ENCODE measurements around the gene KCNE4.

KCNE4 gene

GRCh38 chr2:223051693-223052289, at the start of gene KCNE4:
Gene KCNE4, plus strand, starts transcription at chr2:223052190. Its CDS starts 641 bp downstream, at chr2:223052831.
- no peak for FAIRE-seq

- FAIRE-seq, result no peak
Measured at GRCh38 chr2:223003191-223003590, 48.8 kb upstream of the KCNE4 start.

- FAIRE-seq, result no peak
Measured at GRCh38 chr2:223005496-223005895, 46.5 kb upstream of the KCNE4 start.

- no peak for FAIRE-seq
Measured at GRCh38 chr2:223007531-223007930, 44.5 kb upstream of the KCNE4 start.

GRCh38 chr2:223008162-223008561, 43.8 kb upstream of the KCNE4 start:
- no peak for FAIRE-seq

GRCh38 chr2:223008956-223009355, 43.0 kb upstream of the KCNE4 start:
- no peak for FAIRE-seq

GRCh38 chr2:223010641-223011040, 41.3 kb upstream of the KCNE4 start:
- no peak for FAIRE-seq

GRCh38 chr2:223012291-223012690, 39.7 kb upstream of the KCNE4 start:
- no peak for FAIRE-seq

GRCh38 chr2:223019390-223019930, 32.5 kb upstream of the KCNE4 start:
- no peak for FAIRE-seq

GRCh38 chr2:223019987-223020717, 31.8 kb upstream of the KCNE4 start:
- FAIRE-seq, result no peak

GRCh38 chr2:223020971-223021675, 30.9 kb upstream of the KCNE4 start:
- FAIRE-seq, result no peak

- no peak for FAIRE-seq
Measured at GRCh38 chr2:223026357-223027110, 25.5 kb upstream of the KCNE4 start.

- FAIRE-seq, result no peak
Measured at GRCh38 chr2:223027442-223027841, 24.5 kb upstream of the KCNE4 start.

GRCh38 chr2:223029287-223029686, 22.7 kb upstream of the KCNE4 start:
- FAIRE-seq, result no peak

- no peak for FAIRE-seq
Measured at GRCh38 chr2:223032187-223033142, 19.5 kb upstream of the KCNE4 start.

GRCh38 chr2:223034221-223034975, 17.6 kb upstream of the KCNE4 start:
- FAIRE-seq, result no peak

- FAIRE-seq, result no peak
Measured at GRCh38 chr2:223036790-223037444, 15.1 kb upstream of the KCNE4 start.

GRCh38 chr2:223037445-223037800, 14.6 kb upstream of the KCNE4 start:
- FAIRE-seq, result no peak

GRCh38 chr2:223039618-223040017, 12.4 kb upstream of the KCNE4 start:
- no peak for FAIRE-seq

GRCh38 chr2:223040527-223040926, 11.5 kb upstream of the KCNE4 start:
- no peak for FAIRE-seq
